Gastrocnemius medialis (tissue), 4 donors: Measurements from ENCODE around the gene AGAP3. TPM values are rescaled to one million over a fixed set of nuclear protein-coding genes. Genes with fewer than 3 reads are reported as not detected.

Experiments
- ATAC-seq, 2 donors: fragments of 150-250 bp; one replicate each; pipeline ENCODE4 v1.9.1; 2016
- DNase-seq, 2 donors: peaks; one replicate each; pipeline ENCODE4 v3.0.0-alpha.2; 2019
- H3K27ac ChIP-seq, 4 donors: fragments of 200-600 bp; sonication (generic); 1 replicate in 1 of 4; 2 replicates in 3 of 4; pipeline ENCODE4 v1.5.1; 2016 to 2018; ENCODE audit warnings: mild to moderate bottlenecking in 2 of 4, moderate library complexity in 1 of 4
- H3K27me3 ChIP-seq, 3 donors: fragments of 200-600 bp; sonication (generic) in 2 of 3; 1 replicate in 1 of 3; 2 replicates in 2 of 3; pipeline versions ENCODE4 v1.5.1 to v1.6.0; 2016 to 2019; ENCODE audit warnings: mild to moderate bottlenecking in 1 of 3, moderate library complexity in 1 of 3
- H3K36me3 ChIP-seq, 2 donors: fragments of 200-600 bp; sonication (generic) in 1 of 2; one replicate each; pipeline ENCODE4 v1.5.1; 2017 to 2018
- H3K4me1 ChIP-seq, 2 donors: fragments of 200-600 bp; sonication (generic) in 1 of 2; one replicate each; pipeline ENCODE4 v1.5.1; 2016 to 2017; ENCODE audit warnings: mild to moderate bottlenecking in 2 of 2
- H3K4me3 ChIP-seq, 4 donors: fragments of 200-600 bp; sonication (generic) in 3 of 4; 1 replicate in 1 of 4; 2 replicates in 3 of 4; pipeline ENCODE4 v1.5.1; 2016 to 2019; ENCODE audit warnings: mild to moderate bottlenecking in 2 of 4
- H3K9me3 ChIP-seq, 3 donors: fragments of 200-600 bp; sonication (generic) in 2 of 3; 1 replicate in 1 of 3; 2 replicates in 2 of 3; pipeline ENCODE4 v1.5.1; 2016 to 2019
- CTCF ChIP-seq, 5 experiments: fragments of 450-650 bp in 3 of 5; fragments of 200-600 bp in 2 of 5; sonication (generic) in 2 of 5; IDR thresholded peaks in 4 of 5; conservative IDR thresholded peaks in 1 of 5; 1 replicate in 4 of 5; 2 replicates in 1 of 5; pipeline ENCODE4 v1.5.1; 2016 to 2019; ENCODE audit warnings: antibody characterized with exemption in 5 of 5, mild to moderate bottlenecking in 3 of 5, moderate library complexity in 3 of 5
- POLR2A ChIP-seq, 2 donors: fragments of 450-650 bp; IDR thresholded peaks; one replicate each; pipeline ENCODE4 v1.6.1; 2017; ENCODE audit warnings: antibody characterized with exemption in 2 of 2, mild to moderate bottlenecking in 2 of 2, moderate library complexity in 2 of 2
- in situ Hi-C, 4 donors: fragments of 200-750 bp; cut with MboI; loops; one replicate each; pipeline versions ENCODE4 v1.15.0 to v1.8.0; 2017; ENCODE audit warnings: low sequenced_read_pairs in 4 of 4
- intact Hi-C: fragments of 100-400 bp; cut with DNase I; formaldehyde crosslinking; loops from one replicate; pipeline ENCODE4 v1.15.1; 2023; ENCODE audit warnings: low total_unique reads
- total RNA-seq, 4 donors: library from RNA; depleted of rRNA; stranded (reverse); fragments of >200 nt; gene quantifications; one replicate each; pipeline versions ENCODE4 v1.1.0 to v1.2.3, GENCODE V29; 2016

Gene AGAP3
- total RNA-seq, 4 donors from 2014 or later, result 31.1 to 65.3 (median 36.3) TPM

GRCh38 chr7:151188252-151188542, 101.9 kb downstream of the AGAP3 start:
- TF ChIP-seq POLR2A (IDR thresholded peaks at IDR 0.05) (no peak), CTCF (IDR thresholded peaks at IDR 0.05 in 4 of 5, conservative IDR thresholded peaks at IDR 0.05 in 1 of 5) (no peak)
- Histone ChIP-seq H3K4me1 (peaks cover 26 to 37% of the 10 kb centered on the region in 2 donors), H3K27ac (peak overlapping the region; percentile 91 to 100 (median 99)), H3K27me3 (no peaks in the 10 kb centered on the region), H3K9me3 (no peaks in the 10 kb centered on the region), H3K4me3 (peak overlapping the region in 1 of 4 donors; percentile 62), H3K36me3 (no peaks in the 10 kb centered on the region)
- ATAC-seq (no peak), DNase-seq (no peak)
- in situ Hi-C loops, result no loop called here
- intact Hi-C loops, result loop anchor here (5.0 kb wide), 2 partner anchors 106 to 161 kb away; partner anchors contain the start of genes ABCB8, FASTK and TMUB1

DNA sequence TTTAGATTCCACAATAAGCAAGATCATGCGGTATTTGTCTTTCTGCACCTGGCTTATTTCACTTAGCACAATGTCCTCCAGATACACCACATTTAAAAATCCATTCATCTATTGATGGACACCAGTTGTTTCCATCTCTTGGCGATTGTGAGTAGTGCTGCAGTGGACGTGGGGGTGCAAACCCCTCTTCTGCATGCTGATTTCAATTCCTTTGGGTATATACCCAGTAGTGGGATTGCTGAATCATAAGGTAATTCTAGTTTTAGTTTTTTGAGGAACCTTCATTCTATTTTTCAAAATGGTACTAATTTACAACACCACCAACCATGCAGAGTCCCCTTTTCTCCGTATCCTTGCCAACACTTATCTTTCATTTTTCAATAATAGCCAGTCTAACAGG, 102.8 kb downstream of the AGAP3 start:
- intact Hi-C loops (loop anchor here (5.0 kb wide), 2 partner anchors 107 to 162 kb away; partner anchors contain the start of genes ABCB8, FASTK and TMUB1), in situ Hi-C loops (no loop called here)
- ATAC-seq, result no peak
- no peaks in the 10 kb centered on the region for H3K36me3 ChIP-seq
- no peak for TF ChIP-seq CTCF (IDR thresholded peaks at IDR 0.05 in 4 of 5, conservative IDR thresholded peaks at IDR 0.05 in 1 of 5)
- no peak for TF ChIP-seq POLR2A (IDR thresholded peaks at IDR 0.05)
- DNase-seq, result no peak
- no peak overlapping the region for H3K4me3 ChIP-seq
- peaks cover 26 to 37% of the 10 kb centered on the region in 2 donors for H3K4me1 ChIP-seq
- H3K9me3 ChIP-seq, result no peaks in the 10 kb centered on the region
- H3K27ac ChIP-seq, result peak overlapping the region in 3 of 4 donors; percentile 91 to 100 (median 98)
- no peaks in the 10 kb centered on the region for H3K27me3 ChIP-seq

GRCh38 chr7:151191544-151191943, 105.3 kb downstream of the AGAP3 start:
- intact Hi-C loops, result loop anchor here (10.0 kb wide), 1 partner anchor 113 kb away; no protein-coding TSS in a partner anchor
- peak; percentile 30 to 39 for ATAC-seq
- TF ChIP-seq CTCF (IDR thresholded peaks at IDR 0.05 in 4 of 5, conservative IDR thresholded peaks at IDR 0.05 in 1 of 5) (peak in 4 of 5 experiments; percentile 6 to 43 (median 36)), POLR2A (IDR thresholded peaks at IDR 0.05) (no peak)
- peak overlapping the region; percentile 46 to 74 (median 64) for H3K27ac ChIP-seq
- DNase-seq, result peak; percentile 67 to 84
- in situ Hi-C loops, result no loop called here
- H3K4me3 ChIP-seq, result no peak overlapping the region
- no peaks in the 10 kb centered on the region for H3K9me3 ChIP-seq
- peaks cover 11 to 20% of the 10 kb centered on the region in 2 donors for H3K4me1 ChIP-seq
- no peaks in the 10 kb centered on the region for H3K27me3 ChIP-seq
- no peaks in the 10 kb centered on the region for H3K36me3 ChIP-seq

- Histone ChIP-seq H3K4me1 (peaks cover 7 to 15% of the 10 kb centered on the region in 2 donors), H3K27me3 (no peaks in the 10 kb centered on the region), H3K4me3 (no peak overlapping the region), H3K36me3 (no peaks in the 10 kb centered on the region), H3K27ac (peak overlapping the region; percentile 46 to 74 (median 64)), H3K9me3 (no peaks in the 10 kb centered on the region)
- DNase-seq, result no peak
- TF ChIP-seq POLR2A (IDR thresholded peaks at IDR 0.05) (no peak), CTCF (IDR thresholded peaks at IDR 0.05 in 4 of 5, conservative IDR thresholded peaks at IDR 0.05 in 1 of 5) (no peak)
- intact Hi-C loops, result loop anchor here (10.0 kb wide), 1 partner anchor 113 kb away; no protein-coding TSS in a partner anchor
- in situ Hi-C loops, result no loop called here
- no peak for ATAC-seq
These were observed 105.8 kb downstream of the AGAP3 start for GRCh38 chr7:151192002-151192539.
